IMR-90 (cell line): ENCODE results near the gene MEGF11. TPM values are rescaled to one million over a fixed set of nuclear protein-coding genes. Genes with fewer than 3 reads are reported as not detected.

Source experiments
- ATAC-seq: fragments of 200-7000 bp; cut with Tn5 transposase; 2 replicates; pipeline ENCODE4 v1.9.1; 2020; ENCODE audit warnings: low read depth, mild to moderate bottlenecking, moderate library complexity
- BruUV-seq: library from RNA; stranded (reverse); fragments of 400-500 nt; replicated peaks from 2 replicates; lab custom pipeline; 2021; lab: Mats Ljungman, UMichigan
- CTCF ChIA-PET: fragments of 300-600 bp; formaldehyde crosslinking; extraction: SDS; loops from one replicate; lab custom pipeline; 2021; ENCODE audit warnings: antibody characterized with exemption; lab: Yijun Ruan, JAX
- POLR2A ChIA-PET: fragments of 300-600 bp; sonication (Branson Sonifier 250); formaldehyde crosslinking; loops from one replicate; lab custom pipeline; 2022; ENCODE audit warnings: antibody characterized with exemption; ENCODE audit not compliant: unreplicated experiment; lab: Charles Lee
- DNase-seq: peaks from one replicate; pipeline ENCODE4 v3.0.0; 2013
- H2AFZ ChIP-seq: replicated peaks from 2 replicates; pipeline ENCODE3; 2013; ENCODE audit warnings: low read length, mild to moderate bottlenecking; ENCODE audit not compliant: poor library complexity
- H2AK5ac ChIP-seq: 2 replicates; pipeline ENCODE4 v1.6.1; 2013; ENCODE audit warnings: low read depth, low read length, inconsistent platforms
- H2AK9ac ChIP-seq: replicated peaks from 2 replicates; pipeline ENCODE3; 2013; ENCODE audit warnings: mild to moderate bottlenecking, low read depth, low read length, moderate library complexity; ENCODE audit not compliant: poor library complexity
- H2BK120ac ChIP-seq: 2 replicates; pipeline ENCODE4 v1.6.1; 2013; ENCODE audit warnings: low read depth, low read length, inconsistent platforms
- H2BK15ac ChIP-seq: 3 replicates; pipeline ENCODE4 v1.6.1; 2013; ENCODE audit warnings: low read depth, low read length, inconsistent platforms
- H2BK20ac ChIP-seq: 2 replicates; pipeline ENCODE4 v1.6.1; 2013; ENCODE audit warnings: low read depth, mild to moderate bottlenecking, inconsistent platforms, low read length, moderate library complexity
- H2BK5ac ChIP-seq: 2 replicates; pipeline ENCODE4 v1.6.1; 2013; ENCODE audit warnings: mild to moderate bottlenecking, low read depth, low read length, inconsistent platforms; ENCODE audit not compliant: poor library complexity, severe bottlenecking
- H3K14ac ChIP-seq: replicated peaks from 2 replicates; pipeline ENCODE4 v1.6.1; 2013; ENCODE audit warnings: low read depth, low read length, inconsistent platforms
- H3K18ac ChIP-seq: 2 replicates; pipeline ENCODE4 v1.6.1; 2013; ENCODE audit warnings: low read depth, low read length, control low read depth
- H3K23ac ChIP-seq: 2 replicates; pipeline ENCODE4 v1.6.1; 2013; ENCODE audit warnings: low read depth, low read length, inconsistent platforms
- H3K27ac ChIP-seq: 2 replicates; pipeline ENCODE4 v1.5.1; 2013; ENCODE audit warnings: mild to moderate bottlenecking, control low read depth, low read length; ENCODE audit not compliant: insufficient read depth
- H3K27me3 ChIP-seq: 2 replicates; pipeline ENCODE4 v1.6.1; 2013; ENCODE audit warnings: low read length; ENCODE audit not compliant: control insufficient read depth, insufficient read depth
- H3K36me3 ChIP-seq: 2 replicates; pipeline ENCODE4 v1.6.1; 2013; ENCODE audit warnings: low read length, mixed read lengths; ENCODE audit not compliant: control insufficient read depth, insufficient read depth
- H3K4ac ChIP-seq: 2 replicates; pipeline ENCODE4 v1.6.1; 2013; ENCODE audit warnings: low read depth, low read length, inconsistent platforms
- H3K4me1 ChIP-seq: 2 replicates; pipeline ENCODE4 v1.6.1; 2013; ENCODE audit warnings: low read length, mixed read lengths; ENCODE audit not compliant: control insufficient read depth, insufficient read depth
- H3K4me2 ChIP-seq: 2 replicates; pipeline ENCODE4 v1.6.1; 2013; ENCODE audit warnings: low read depth, mild to moderate bottlenecking, control low read depth, low read length, moderate library complexity
- H3K4me3 ChIP-seq: 2 replicates; pipeline ENCODE4 v1.5.1; 2013; ENCODE audit warnings: low read depth, mild to moderate bottlenecking, control low read depth, low read length, moderate library complexity; ENCODE audit not compliant: insufficient read depth
- H3K56ac ChIP-seq: 2 replicates; pipeline ENCODE4 v1.6.1; 2013; ENCODE audit warnings: low read length, inconsistent platforms; ENCODE audit not compliant: insufficient read depth; ENCODE audit errors: extremely low read depth
- H3K79me1 ChIP-seq, 2 experiments: 2 replicates each; pipeline ENCODE4 v1.6.1; 2013; ENCODE audit warnings: low read length in 2 of 2, inconsistent platforms in 1 of 2, low read depth in 1 of 2
- H3K9ac ChIP-seq: 2 replicates; pipeline ENCODE4 v1.6.1; 2013; ENCODE audit warnings: low read depth, low read length, control low read depth
- H3K9me1 ChIP-seq: 2 replicates; pipeline ENCODE4 v1.6.1; 2013; ENCODE audit warnings: low read length, inconsistent platforms; ENCODE audit not compliant: insufficient read depth
- H3K9me3 ChIP-seq: 2 replicates; pipeline ENCODE4 v1.6.1; 2013; ENCODE audit warnings: low read length; ENCODE audit not compliant: control insufficient read depth, insufficient read depth
- H4K20me1 ChIP-seq: 2 replicates; pipeline ENCODE4 v1.6.1; 2013; ENCODE audit warnings: low read length, inconsistent platforms; ENCODE audit not compliant: insufficient read depth
- H4K5ac ChIP-seq: 2 replicates; pipeline ENCODE4 v1.6.1; 2013; ENCODE audit warnings: mild to moderate bottlenecking, low read depth, low read length, control low read depth
- H4K8ac ChIP-seq, 2 experiments: 2 replicates each; pipeline ENCODE4 v1.6.1; 2013; ENCODE audit warnings: low read depth in 2 of 2, low read length in 2 of 2, control low read depth in 1 of 2, inconsistent platforms in 1 of 2
- H4K91ac ChIP-seq: 2 replicates; pipeline ENCODE4 v1.6.1; 2013; ENCODE audit warnings: low read depth, low read length, inconsistent platforms; ENCODE audit not compliant: insufficient read depth
- BHLHE40 ChIP-seq: fragments of 150-350 bp; IDR thresholded peaks from 2 replicates; pipeline ENCODE4 v1.6.1; 2016; ENCODE audit warnings: mild to moderate bottlenecking, low read depth, low read length
- CEBPB ChIP-seq: IDR thresholded peaks from 2 replicates; pipeline ENCODE4 v1.6.1; 2012; ENCODE audit warnings: low read depth, low read length, improper control_type of control experiment
- CHD1 ChIP-seq: IDR thresholded peaks from 2 replicates; pipeline ENCODE4 v1.6.1; 2012; ENCODE audit warnings: low read depth, low read length, improper control_type of control experiment
- CTCF ChIP-seq: conservative IDR thresholded peaks from 2 replicates; pipeline ENCODE4 v1.5.1; 2012; ENCODE audit warnings: mild to moderate bottlenecking, low read depth, low read length, improper control_type of control experiment
- FOS ChIP-seq: fragments of 150-350 bp; IDR thresholded peaks from 2 replicates; pipeline ENCODE4 v1.6.1; 2016; ENCODE audit warnings: low read depth, low read length
- MAFK ChIP-seq: IDR thresholded peaks from 2 replicates; pipeline ENCODE4 v1.6.1; 2012; ENCODE audit warnings: low read depth, low read length, improper control_type of control experiment
- MXI1 ChIP-seq: IDR thresholded peaks from 2 replicates; pipeline ENCODE4 v1.6.1; 2012; ENCODE audit warnings: low read depth, mild to moderate bottlenecking, low read length, moderate library complexity, borderline replicate concordance
- RAD21 ChIP-seq: IDR thresholded peaks from 2 replicates; pipeline ENCODE4 v1.6.1; 2012; ENCODE audit warnings: low read length, improper control_type of control experiment
- RCOR1 ChIP-seq: IDR thresholded peaks from 2 replicates; pipeline ENCODE4 v1.6.1; 2012; ENCODE audit warnings: mild to moderate bottlenecking, low read length, improper control_type of control experiment; ENCODE audit not compliant: insufficient replicate concordance
- RFX5 ChIP-seq: IDR thresholded peaks from 2 replicates; pipeline ENCODE4 v1.8.0; 2012; ENCODE audit warnings: low read depth, mild to moderate bottlenecking, low read length, moderate library complexity
- SMC3 ChIP-seq: fragments of 150-350 bp; IDR thresholded peaks from 2 replicates; pipeline ENCODE4 v1.6.1; 2016; ENCODE audit warnings: low read depth, mild to moderate bottlenecking, antibody characterized with exemption, low read length, moderate library complexity
- WGBS, 2 experiments: methylation state at CpG; one replicate each; pipeline versions ENCODE4 v1.1.5 to v1.1.7; 2013; ENCODE audit warnings: missing lambda C conversion rate in 2 of 2; ENCODE audit not compliant: insufficient read length in 1 of 2; ENCODE audit errors: extremely low coverage in 2 of 2; 5-methylcytosine and 5-hydroxymethylcytosine counted together
- dilution Hi-C: fragments of 300-500 bp; cut with HindIII; formaldehyde crosslinking; loops from one replicate; pipeline ENCODE4 v1.14.3; 2018; ENCODE audit warnings: low sequenced_read_pairs; ENCODE audit not compliant: unreplicated experiment
- in situ Hi-C: fragments of 300-500 bp; cut with MboI; formaldehyde crosslinking; loops from 3 replicates; pipeline ENCODE4 v1.14.3; 2019; ENCODE audit warnings: low sequenced_read_pairs, inconsistent platforms, mixed read lengths
- intact Hi-C: fragments of 100-400 bp; cut with micrococcal nuclease; formaldehyde crosslinking; loops from 2 replicates; pipeline ENCODE4 v1.10.0; 2022
- polyA plus RNA-seq, 3 experiments: library from polyadenylated mRNA; depleted of rRNA; stranded (reverse); fragments of >200 nt; gene quantifications; 2 replicates each; pipeline ENCODE4 v1.2.3, GENCODE V29; 2012; ENCODE audit warnings: low replicate concordance in 1 of 3
- total RNA-seq: library from RNA; depleted of rRNA; stranded (reverse); fragments of >200 nt; gene quantifications from 2 replicates; pipeline ENCODE4 v1.2.3, GENCODE V29; 2012
- TF ChIP-seq, protein P1 (sequence below): fragments of 150-350 bp; IDR thresholded peaks from 2 replicates; pipeline ENCODE4 v1.6.1; 2016; ENCODE audit warnings: low read depth, mild to moderate bottlenecking, low read length, moderate library complexity, borderline replicate concordance

Gene MEGF11
- total and polyA plus RNA-seq, 2 of the 4 experiments (the other 2 are of a cell fraction): not detected

DNA sequence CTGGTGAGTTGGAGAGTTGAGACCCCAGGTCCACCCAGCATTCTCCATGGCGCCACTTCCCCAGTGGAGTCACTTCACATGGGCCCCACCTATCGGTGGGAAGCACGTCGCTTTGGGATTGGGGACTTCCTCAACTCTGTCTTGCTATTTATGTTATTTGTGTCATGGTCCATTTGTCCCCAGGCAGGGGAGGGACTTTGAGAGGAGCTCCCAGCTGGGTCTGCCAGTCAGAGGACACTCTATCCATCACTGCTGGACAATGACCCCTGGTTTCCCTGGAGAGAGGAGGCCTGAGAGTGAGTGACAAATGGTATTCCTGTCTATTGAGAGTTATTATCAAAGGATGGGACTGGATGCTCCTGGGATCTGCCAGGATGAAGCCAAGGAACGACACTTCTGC lies 256.6 kb downstream of the MEGF11 start:
- Histone ChIP-seq H3K27ac (no peak overlapping the region), H4K91ac (no peak overlapping the region), H3K9me1 (no peaks in the 10 kb centered on the region), H3K4me2 (no peak overlapping the region), H4K5ac (no peak overlapping the region), H2AFZ (peak overlapping the region; percentile 8), H2BK15ac (no peak overlapping the region), H3K27me3 (peaks cover 52% of the 10 kb centered on the region), H2BK120ac (no peak overlapping the region), H3K9me3 (no peaks in the 10 kb centered on the region), H3K4ac (no peak overlapping the region), H3K36me3 (no peaks in the 10 kb centered on the region), H3K4me3 (no peak overlapping the region), H2BK20ac (no peak overlapping the region), H3K14ac (no peak overlapping the region), H4K20me1 (no peaks in the 10 kb centered on the region; the same call in 1 of the 2 replicates), H3K79me1 (no peaks in the 10 kb centered on the region), H3K18ac (no peak overlapping the region), H2AK9ac (no peak overlapping the region), H4K8ac (no peak overlapping the region), H2AK5ac (no peak overlapping the region), H3K9ac (no peak overlapping the region), H3K4me1 (no peaks in the 10 kb centered on the region), H2BK5ac (no peak overlapping the region), H3K56ac (no peak overlapping the region), H3K23ac (no peak overlapping the region)
- DNase-seq (no peak), ATAC-seq (no peak)
- POLR2A ChIA-PET: no interaction called here
- intact Hi-C loops: no loop called here
- dilution Hi-C loops: no loop called here
- TF ChIP-seq, protein P1, sequence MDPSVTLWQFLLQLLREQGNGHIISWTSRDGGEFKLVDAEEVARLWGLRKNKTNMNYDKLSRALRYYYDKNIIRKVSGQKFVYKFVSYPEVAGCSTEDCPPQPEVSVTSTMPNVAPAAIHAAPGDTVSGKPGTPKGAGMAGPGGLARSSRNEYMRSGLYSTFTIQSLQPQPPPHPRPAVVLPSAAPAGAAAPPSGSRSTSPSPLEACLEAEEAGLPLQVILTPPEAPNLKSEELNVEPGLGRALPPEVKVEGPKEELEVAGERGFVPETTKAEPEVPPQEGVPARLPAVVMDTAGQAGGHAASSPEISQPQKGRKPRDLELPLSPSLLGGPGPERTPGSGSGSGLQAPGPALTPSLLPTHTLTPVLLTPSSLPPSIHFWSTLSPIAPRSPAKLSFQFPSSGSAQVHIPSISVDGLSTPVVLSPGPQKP: no peak
- TF ChIP-seq FOS (no peak), RAD21 (no peak), BHLHE40 (no peak), CHD1 (no peak), SMC3 (no peak), CTCF (no peak), RFX5 (no peak), RCOR1 (no peak), CEBPB (no peak), MAFK (no peak), MXI1 (no peak)
- WGBS, 2 experiments: no CpG with 5 or more reads among the region's 5 CpGs
- CTCF ChIA-PET: no interaction called here
- in situ Hi-C loops: no loop called here
- BruUV-seq: no TSS peak
